Measurements from ENCODE around the gene ZSCAN26. TPM values are rescaled to one million over a fixed set of nuclear protein-coding genes. Genes with fewer than 3 reads are reported as not detected.
"Not testable (repeated sequence)": the region's sequence is repeated elsewhere in the genome, so short reads cannot be mapped to it uniquely, and the experiment has no call there.

Gene ZSCAN26
- total and polyA plus RNA-seq, 8 donors: 9.6 to 50.2 (median 38.5) TPM

DNA sequence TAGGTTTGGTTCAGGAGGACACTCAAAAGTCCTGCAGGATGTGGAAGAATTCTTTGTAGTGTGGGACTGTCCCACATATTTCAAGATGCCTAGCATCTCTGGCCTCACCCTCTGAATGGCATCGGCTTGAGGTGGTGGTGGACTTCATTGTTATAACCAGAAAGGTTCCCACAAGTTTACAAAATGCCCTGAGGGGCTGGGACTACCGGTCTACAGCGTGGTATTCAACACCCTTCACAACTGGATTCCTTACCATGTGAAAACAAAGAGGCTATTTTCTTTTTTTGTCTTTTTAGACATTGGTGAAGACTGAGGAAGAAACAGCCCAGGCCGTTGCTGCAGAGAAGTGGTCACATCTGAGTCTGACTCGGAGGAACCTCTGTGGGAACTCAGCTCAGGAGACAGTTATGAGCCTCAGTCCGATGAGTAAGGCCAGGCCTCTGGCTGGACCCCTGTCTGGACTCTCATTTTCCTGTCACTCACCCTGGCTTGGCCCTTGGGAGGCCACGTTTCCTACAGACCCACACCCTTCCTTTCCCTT is 29.6 kb downstream of the ZSCAN26 start:
- ATAC-seq: no peak
- TF ChIP-seq, protein P1, sequence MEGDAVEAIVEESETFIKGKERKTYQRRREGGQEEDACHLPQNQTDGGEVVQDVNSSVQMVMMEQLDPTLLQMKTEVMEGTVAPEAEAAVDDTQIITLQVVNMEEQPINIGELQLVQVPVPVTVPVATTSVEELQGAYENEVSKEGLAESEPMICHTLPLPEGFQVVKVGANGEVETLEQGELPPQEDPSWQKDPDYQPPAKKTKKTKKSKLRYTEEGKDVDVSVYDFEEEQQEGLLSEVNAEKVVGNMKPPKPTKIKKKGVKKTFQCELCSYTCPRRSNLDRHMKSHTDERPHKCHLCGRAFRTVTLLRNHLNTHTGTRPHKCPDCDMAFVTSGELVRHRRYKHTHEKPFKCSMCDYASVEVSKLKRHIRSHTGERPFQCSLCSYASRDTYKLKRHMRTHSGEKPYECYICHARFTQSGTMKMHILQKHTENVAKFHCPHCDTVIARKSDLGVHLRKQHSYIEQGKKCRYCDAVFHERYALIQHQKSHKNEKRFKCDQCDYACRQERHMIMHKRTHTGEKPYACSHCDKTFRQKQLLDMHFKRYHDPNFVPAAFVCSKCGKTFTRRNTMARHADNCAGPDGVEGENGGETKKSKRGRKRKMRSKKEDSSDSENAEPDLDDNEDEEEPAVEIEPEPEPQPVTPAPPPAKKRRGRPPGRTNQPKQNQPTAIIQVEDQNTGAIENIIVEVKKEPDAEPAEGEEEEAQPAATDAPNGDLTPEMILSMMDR (IDR thresholded peaks at IDR 0.05): no peak
- no peak overlapping the region for H3K27ac ChIP-seq

DNA sequence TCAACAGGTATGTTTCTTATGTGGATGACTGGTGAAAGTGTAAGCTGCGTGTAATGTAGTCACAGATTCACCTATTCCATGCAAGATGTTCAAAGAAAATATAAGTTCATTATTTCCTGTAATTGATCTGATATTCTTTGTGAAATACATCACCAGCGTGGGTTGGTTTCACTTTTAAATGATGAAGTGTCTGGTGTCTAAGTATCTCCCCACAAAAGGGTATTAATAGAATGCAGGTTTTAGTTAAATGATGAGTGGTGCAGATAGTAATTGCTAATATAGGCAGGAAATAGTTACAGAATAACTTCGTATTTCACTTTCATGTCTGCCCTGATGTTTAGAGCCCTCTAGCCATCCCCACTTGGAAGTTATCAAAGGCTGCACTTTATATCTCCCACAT is 36.6 kb downstream of the ZSCAN26 start:
- Histone ChIP-seq H3K27ac (no peak overlapping the region), H3K27me3 (no peaks in the 10 kb centered on the region), H3K4me1 (no peaks in the 10 kb centered on the region), H3K9me3 (no peaks in the 10 kb centered on the region), H3K36me3 (peaks cover 0 to 8% of the 10 kb centered on the region in 2 donors), H3K4me3 (no peak overlapping the region)
- intact Hi-C loops (cut with DNase I): no loop called here
- DNase-seq: no peak
- TF ChIP-seq, protein P1 (IDR thresholded peaks at IDR 0.05): no peak
- ATAC-seq: no peak

More for the DNA sequence above, 29.6 kb downstream of the ZSCAN26 start:
- Histone ChIP-seq H3K36me3 (peaks cover 0 to 14% of the 10 kb centered on the region in 2 donors), H3K4me1 (no peaks in the 10 kb centered on the region), H3K9me3 (no peaks in the 10 kb centered on the region), H3K27me3 (no peaks in the 10 kb centered on the region), H3K4me3 (no peak overlapping the region)
- DNase-seq: no peak
- intact Hi-C loops (cut with DNase I): no loop called here

DNA sequence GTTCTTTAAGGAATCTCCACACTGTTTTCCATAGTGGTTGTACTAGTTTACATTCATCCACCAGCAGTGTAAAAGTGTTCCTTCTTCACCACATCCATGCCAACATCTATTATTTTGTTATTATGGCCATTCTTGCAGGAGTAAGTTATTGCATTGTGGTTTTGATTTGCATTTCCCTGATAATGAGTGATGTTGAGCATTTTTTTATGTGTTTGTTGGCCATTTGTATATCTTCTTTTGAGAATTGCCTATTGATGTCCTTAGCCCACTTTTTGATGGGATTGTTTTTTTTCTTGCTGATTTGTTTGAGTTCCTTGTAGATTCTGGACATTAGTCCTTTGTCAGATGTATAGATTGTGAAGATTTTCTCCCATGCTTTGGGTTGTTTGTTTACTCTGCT is 39.4 kb downstream of the ZSCAN26 start:
- ATAC-seq: not testable (repeated sequence)

GRCh38 chr6:28311139-28311823 is 44.3 kb downstream of the ZSCAN26 start:
- DNase-seq (no peak), ATAC-seq (no peak)
- no peaks in the 10 kb centered on the region for H3K4me1 ChIP-seq
- H3K4me3 ChIP-seq: no peak overlapping the region
- no peaks in the 10 kb centered on the region for H3K36me3 ChIP-seq
- no peak overlapping the region for H3K27ac ChIP-seq
- TF ChIP-seq, protein P1 (IDR thresholded peaks at IDR 0.05): no peak
- no peaks in the 10 kb centered on the region for H3K27me3 ChIP-seq
- H3K9me3 ChIP-seq: no peaks in the 10 kb centered on the region
- intact Hi-C loops (cut with DNase I): no loop called here

More for the DNA sequence above, 39.4 kb downstream of the ZSCAN26 start:
- intact Hi-C loops (cut with DNase I); H3K36me3 ChIP-seq; H3K27ac ChIP-seq; DNase-seq; H3K4me1 ChIP-seq; H3K4me3 ChIP-seq; H3K9me3 ChIP-seq; H3K27me3 ChIP-seq: not testable (repeated sequence)

- Histone ChIP-seq H3K36me3 (no peaks in the 10 kb centered on the region), H3K4me3 (no peak overlapping the region), H3K27ac (no peak overlapping the region), H3K9me3 (no peaks in the 10 kb centered on the region), H3K27me3 (no peaks in the 10 kb centered on the region), H3K4me1 (no peaks in the 10 kb centered on the region)
- DNase-seq (peak in 1 of 4 donors; percentile 54), ATAC-seq (no peak)
- intact Hi-C loops (cut with DNase I): no loop called here
- TF ChIP-seq, protein P1 (IDR thresholded peaks at IDR 0.05): no peak
These were observed 46.0 kb downstream of the ZSCAN26 start for GRCh38 chr6:28312939-28313338.
